Neural progenitor cell (in vitro differentiated cells): ENCODE results near the gene ERC2.

Experiments used
- CTCF ChIP-seq: fragments of 200-600 bp; sonication (generic); IDR thresholded peaks from 2 replicates; pipeline ENCODE4 v1.5.1; 2017; ENCODE audit warnings: antibody characterized with exemption, mild to moderate bottlenecking
- EZH2phosphoT487 ChIP-seq: fragments of 200-600 bp; sonication (generic); IDR thresholded peaks from 2 replicates; pipeline ENCODE4 v1.6.1; 2017; ENCODE audit warnings: antibody characterized with exemption

GRCh38 chr3:55701997-55702396, 766.3 kb downstream of the ERC2 start:
- TF ChIP-seq EZH2phosphoT487: no peak
- no peak for TF ChIP-seq CTCF
